ENCODE results near the gene TMEM198.

The TMEM198 gene

DNA sequence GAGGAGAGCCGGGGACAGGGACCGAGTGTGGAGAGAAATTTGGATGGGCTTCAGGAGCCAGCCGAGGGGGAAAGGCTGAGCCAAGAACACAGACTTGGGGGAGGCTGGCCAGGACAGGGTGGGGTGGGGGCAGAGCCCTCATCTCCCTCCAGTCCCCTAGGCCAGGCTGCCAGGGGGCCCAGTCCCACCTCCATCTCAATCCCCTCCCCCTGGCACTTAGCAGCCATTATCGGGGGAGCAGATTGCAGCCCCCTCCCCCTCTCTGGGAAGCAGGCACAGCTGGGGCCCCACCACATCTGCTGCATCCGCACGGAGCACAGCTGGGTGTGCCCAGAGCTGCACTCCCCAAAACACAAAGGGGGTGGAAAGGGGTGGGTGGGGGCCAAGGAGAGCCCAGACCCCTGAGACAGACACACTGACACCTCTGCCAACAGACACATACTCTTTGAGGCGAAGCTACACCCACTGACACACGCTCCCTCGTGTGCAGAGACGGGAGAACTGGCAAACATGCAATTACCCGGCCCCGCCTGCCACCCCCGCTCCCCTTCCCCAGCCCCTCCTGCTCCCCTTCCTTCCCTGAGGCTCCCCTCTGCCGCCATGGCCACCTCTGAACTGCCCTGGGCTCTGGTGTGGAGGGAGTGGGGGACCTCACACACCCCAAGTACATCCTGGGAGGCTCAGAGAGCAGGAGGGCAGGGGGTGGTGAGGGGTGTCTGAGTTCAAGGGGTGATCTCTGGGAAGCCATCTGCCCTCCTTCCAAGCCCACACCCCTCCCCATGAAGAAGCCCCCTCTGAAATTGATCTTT, 34.7 kb upstream of the TMEM198 start:
- DNase-seq (ENCODE audit: low read depth): no peak

GRCh38 chr2:219509780-219510511, 33.9 kb upstream of the TMEM198 start:
- no peak for DNase-seq (ENCODE audit: low read depth)

DNA sequence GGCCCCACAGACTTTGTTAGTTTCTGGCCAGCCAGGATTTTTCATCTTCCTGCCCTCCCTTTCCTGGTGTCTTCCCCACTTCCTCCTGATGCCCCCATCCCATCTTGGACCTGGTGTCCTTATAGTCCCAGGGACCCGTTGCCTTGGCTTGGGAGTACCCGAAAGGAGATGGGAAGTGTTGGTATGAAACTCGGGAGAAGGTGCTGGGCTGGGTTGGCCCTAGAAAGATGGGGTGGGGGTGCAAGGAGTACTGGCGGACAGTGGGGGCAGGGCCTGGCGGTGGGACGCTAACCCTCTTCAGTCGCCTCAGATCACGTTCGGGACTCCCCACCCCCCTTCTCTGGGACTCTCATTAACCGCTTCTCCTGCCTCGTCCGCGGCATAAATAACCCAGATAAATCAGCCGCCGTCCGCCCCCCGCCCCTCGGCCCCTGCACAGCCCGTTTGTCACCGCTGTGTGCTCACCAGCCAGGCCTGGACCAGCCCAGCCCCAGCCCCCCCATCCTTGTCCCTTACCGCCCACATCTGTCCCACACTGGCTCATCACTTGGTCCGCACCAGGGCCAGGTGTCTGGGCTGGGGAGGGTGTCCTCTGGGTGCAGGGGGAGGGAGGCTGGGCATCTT, 33.2 kb upstream of the TMEM198 start:
- no peak for DNase-seq (ENCODE audit: low read depth)

DNA sequence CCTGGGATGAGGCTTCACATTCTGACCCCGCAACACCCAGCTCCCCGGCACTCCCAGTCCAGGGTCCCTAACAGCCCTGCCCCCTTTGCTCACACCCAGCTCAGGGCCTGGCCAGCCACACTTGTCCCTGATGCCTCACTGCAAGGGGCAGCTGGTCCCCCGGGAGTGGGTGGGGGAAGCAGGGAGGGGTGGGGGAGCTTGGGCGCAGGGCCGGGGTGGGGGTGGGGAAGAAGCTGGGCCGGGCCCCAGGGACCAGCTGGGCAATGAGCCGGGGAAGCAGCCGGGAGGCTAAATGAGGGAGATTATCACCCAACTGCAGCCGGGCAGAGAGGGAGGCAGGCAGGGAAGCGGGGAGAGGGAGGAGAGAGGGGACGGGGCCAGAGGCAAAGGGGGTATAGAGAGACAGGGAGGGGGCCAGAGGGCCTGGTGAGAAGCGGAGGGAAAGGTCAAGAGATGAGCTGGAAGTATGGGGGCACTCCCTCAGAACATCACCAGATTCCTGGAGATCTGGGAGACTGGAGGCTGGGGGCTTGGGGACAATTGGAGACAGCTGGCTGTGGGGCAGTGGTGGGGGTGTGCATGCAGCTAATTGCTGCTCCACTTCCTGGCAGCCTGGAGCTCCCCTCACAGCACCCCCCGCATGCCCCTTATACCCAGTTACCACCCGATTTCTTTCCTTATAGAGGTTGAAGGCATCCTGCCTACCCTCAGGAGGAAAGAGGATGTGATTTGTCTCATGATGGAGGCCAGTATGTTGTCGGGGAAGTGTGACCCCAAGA, 32.1 kb upstream of the TMEM198 start:
- no peak for DNase-seq (ENCODE audit: low read depth)

- no peak for DNase-seq (ENCODE audit: low read depth)
Observed at GRCh38 chr2:219512524-219513216, 31.2 kb upstream of the TMEM198 start.

DNA sequence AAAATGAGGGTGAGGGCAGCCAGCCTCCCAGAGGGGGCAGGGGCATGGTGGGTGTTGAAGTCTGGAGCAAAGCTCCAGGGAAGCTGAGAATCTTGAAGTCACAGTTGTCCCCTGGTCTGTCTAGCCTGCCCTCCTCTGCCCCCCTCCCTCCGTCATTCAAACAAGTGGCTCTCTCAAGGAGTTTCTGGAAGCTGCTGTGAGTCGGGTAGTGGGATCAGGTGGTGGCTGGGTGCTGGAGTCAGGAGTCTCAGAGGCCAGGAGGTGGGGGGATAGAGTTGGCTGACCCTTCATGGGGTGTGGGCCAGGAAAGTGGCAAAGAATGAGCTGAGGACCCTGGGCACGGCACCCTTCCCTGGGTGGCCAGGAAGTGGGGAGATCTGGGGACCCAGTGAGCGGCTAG, 30.0 kb upstream of the TMEM198 start:
- no peak for DNase-seq (ENCODE audit: low read depth)

- DNase-seq (ENCODE audit: low read depth): no peak
Observed at GRCh38 chr2:219514196-219514761, 29.5 kb upstream of the TMEM198 start, which contains the start of gene ASIC4. TSS of gene ASIC4 (plus strand) at chr2:219514482. CDS start at chr2:219514725, 243 bp downstream.

GRCh38 chr2:219514836-219515235, 29.0 kb upstream of the TMEM198 start:
- no peak for DNase-seq (ENCODE audit: low read depth)

GRCh38 chr2:219515874-219516629, 27.8 kb upstream of the TMEM198 start:
- no peak for DNase-seq (ENCODE audit: low read depth)

GRCh38 chr2:219516888-219517287, 26.9 kb upstream of the TMEM198 start:
- DNase-seq (ENCODE audit: low read depth): no peak

- DNase-seq (ENCODE audit: low read depth): no peak
Observed at GRCh38 chr2:219517954-219518778, 25.7 kb upstream of the TMEM198 start.

GRCh38 chr2:219519526-219519916, 24.3 kb upstream of the TMEM198 start:
- no peak for DNase-seq (ENCODE audit: low read depth)

DNA sequence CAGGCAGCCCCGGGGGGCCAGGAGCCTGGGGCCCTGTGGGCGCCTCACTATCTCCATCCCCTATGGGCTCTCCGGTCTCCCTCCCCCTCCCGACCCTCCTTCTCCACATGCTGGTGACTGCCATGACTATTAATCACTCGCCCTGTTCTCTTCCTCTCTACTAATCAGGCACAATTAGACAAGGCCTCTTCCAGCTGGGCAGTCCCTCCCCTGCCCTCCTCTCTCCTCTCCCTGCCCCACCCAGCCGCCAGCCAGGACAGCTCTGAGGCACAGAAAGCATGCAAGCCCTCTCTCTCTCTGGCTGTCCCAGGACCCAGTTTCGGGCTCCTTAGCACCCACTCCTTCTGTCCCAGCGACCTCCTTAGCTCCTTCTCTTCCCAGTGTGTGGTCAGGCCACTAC, 23.7 kb upstream of the TMEM198 start:
- no peak for DNase-seq (ENCODE audit: low read depth)

DNA sequence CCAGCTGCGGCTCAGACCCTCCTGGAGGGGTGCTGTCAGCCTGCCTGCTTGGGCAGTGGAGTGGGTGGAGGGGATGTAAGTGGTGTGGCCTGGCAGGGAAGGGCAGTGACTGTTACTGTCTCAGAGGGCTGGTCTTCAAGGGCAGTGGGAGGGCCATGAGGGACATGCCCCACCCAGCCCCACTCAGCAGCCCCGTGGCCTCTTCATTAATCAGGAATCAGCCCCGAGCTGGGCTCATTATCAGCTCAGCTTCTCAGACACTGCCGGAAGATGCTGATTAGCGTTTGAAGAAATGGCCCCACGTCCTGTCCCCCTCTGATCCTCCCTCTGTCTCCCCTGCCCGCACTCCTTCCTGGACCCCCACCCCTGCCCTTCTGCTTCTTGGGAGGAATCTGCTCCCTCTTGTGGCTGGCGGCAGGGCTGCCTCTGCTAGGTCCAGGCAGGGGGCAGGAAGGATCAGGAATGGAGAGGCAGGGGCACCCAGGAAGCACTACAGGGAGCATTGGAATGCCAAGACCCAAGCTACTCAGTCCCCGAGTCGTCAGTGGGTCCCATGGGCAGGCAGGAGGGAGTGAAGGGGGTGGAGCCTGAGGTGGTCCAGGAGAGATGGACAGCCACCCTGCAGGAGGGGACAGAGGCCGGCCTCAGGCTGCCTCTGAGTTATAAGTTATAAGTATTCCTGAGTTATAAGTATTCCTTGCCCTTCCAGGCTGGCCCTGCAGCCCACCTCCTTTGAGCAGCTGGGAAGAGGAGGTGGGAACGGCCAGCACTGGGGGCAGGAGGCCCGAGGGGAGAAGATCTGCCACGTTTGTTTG, 22.6 kb upstream of the TMEM198 start:
- DNase-seq (ENCODE audit: low read depth): no peak

GRCh38 chr2:219522111-219523030, 21.5 kb upstream of the TMEM198 start:
- DNase-seq (ENCODE audit: low read depth): no peak

DNA sequence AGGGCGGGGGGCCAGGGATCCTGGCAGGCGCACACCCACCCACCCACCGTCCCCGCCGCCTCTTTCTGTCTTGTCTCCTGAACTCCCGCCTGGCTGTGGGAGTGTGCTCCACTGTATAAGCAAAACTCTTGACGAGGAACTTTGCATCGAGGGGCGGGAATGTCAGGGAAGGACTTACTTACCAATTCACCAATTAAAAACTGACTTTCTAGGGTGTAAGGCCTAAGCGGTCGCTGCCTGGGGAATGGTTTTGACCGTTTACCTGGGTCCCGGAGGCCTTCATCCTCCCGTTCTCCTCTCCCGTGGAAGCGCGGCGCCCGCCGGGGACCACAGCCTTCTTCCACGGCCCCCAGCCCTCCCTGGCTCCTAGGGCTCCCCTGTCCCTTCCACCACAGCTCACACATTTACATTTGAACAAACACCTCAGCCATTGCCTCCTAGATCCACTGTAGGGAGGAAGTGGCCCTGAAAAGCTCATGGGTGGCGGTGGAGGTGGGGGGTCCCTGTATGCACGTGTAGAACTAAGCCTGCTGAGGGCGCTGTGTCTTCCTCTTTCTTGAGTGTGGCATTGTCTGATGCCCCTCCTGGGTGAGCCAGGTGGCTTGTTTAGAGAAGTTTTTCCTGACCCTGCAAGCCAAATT, 20.7 kb upstream of the TMEM198 start:
- no peak for DNase-seq (ENCODE audit: low read depth)

GRCh38 chr2:219524817-219525216, 19.0 kb upstream of the TMEM198 start:
- DNase-seq (ENCODE audit: low read depth): no peak
